Activated CD8-positive, alpha-beta T cell treated with anti-CD3 and anti-CD28 coated beads, Interleukin-2, amount 10 ng/mL, durations not matched to agents 7 days and 5 days (primary cell): Measurements from ENCODE around the gene PNPLA7. TPM values are rescaled to one million over a fixed set of nuclear protein-coding genes. Genes with fewer than 3 reads are reported as not detected.

ENCODE experiments used
- ATAC-seq: fragments of 150-1000 bp; cut with Tn5 transposase; one replicate; pipeline ENCODE4 v1.10.0; 2021; ENCODE audit warnings: moderate library complexity
- CTCF ChIA-PET: fragments of 350-600 bp; sonication (Branson Sonifier 250); formaldehyde crosslinking; loops from one replicate; lab custom pipeline; 2021; ENCODE audit warnings: antibody characterized with exemption; lab: Charles Lee
- POLR2A ChIA-PET: fragments of 350-600 bp; sonication (Branson Sonifier 250); formaldehyde crosslinking; loops from one replicate; lab custom pipeline; 2021; ENCODE audit warnings: antibody characterized with exemption; lab: Charles Lee
- DNase-seq: peaks from one replicate; pipeline ENCODE4 v3.0.0-alpha.2; 2020
- H3K27ac Mint-ChIP-seq: one replicate; pipeline ENCODE4 v1.8.0; 2021; ENCODE audit warnings: mild to moderate bottlenecking, mixed read lengths
- H3K27me3 Mint-ChIP-seq: one replicate; pipeline ENCODE4 v1.8.0; 2021; ENCODE audit warnings: low read depth, mixed read lengths
- H3K36me3 Mint-ChIP-seq: one replicate; pipeline ENCODE4 v1.8.0; 2021; ENCODE audit warnings: low read depth, mixed read lengths
- H3K4me1 Mint-ChIP-seq: one replicate; pipeline ENCODE4 v1.8.0; 2021; ENCODE audit warnings: low read depth, mixed read lengths
- H3K4me3 Mint-ChIP-seq: one replicate; pipeline ENCODE4 v1.8.0; 2021; ENCODE audit warnings: mild to moderate bottlenecking, mixed read lengths
- H3K9me3 Mint-ChIP-seq: one replicate; pipeline ENCODE4 v1.8.0; 2022; ENCODE audit warnings: mixed read lengths; ENCODE audit not compliant: insufficient read depth
- total RNA-seq, 2 experiments: library from RNA; stranded (reverse); gene quantifications; one replicate each; pipeline ENCODE4 v1.2.3, GENCODE V29; 2021

Gene PNPLA7
- total RNA-seq, 2 experiments from 2014 or later, result 3.4 to 3.7 TPM

GRCh38 chr9:137509198-137509597 is 41.0 kb downstream of the PNPLA7 start:
- Mint-ChIP-seq H3K36me3 (no peaks in the 10 kb centered on the region), H3K4me1 (peaks cover 4% of the 10 kb centered on the region), H3K27me3 (no peaks in the 10 kb centered on the region), H3K4me3 (no peak overlapping the region), H3K27ac (no peak overlapping the region), H3K9me3 (no peaks in the 10 kb centered on the region)
- POLR2A ChIA-PET, result no interaction called here
- no peak for ATAC-seq
- CTCF ChIA-PET, result interaction anchor here (0.9 to 1.0 kb wide), 3 partner anchors 14 to 32 kb away, joined by 3 read pairs; no protein-coding TSS in a partner anchor
- no peak for DNase-seq

GRCh38 chr9:137506702-137507171 is 43.5 kb downstream of the PNPLA7 start:
- Mint-ChIP-seq H3K4me3 (no peak overlapping the region), H3K4me1 (peaks cover 4% of the 10 kb centered on the region), H3K9me3 (peaks cover 5% of the 10 kb centered on the region), H3K27ac (no peak overlapping the region), H3K36me3 (peaks cover 5% of the 10 kb centered on the region), H3K27me3 (no peaks in the 10 kb centered on the region)
- DNase-seq (no peak), ATAC-seq (no peak)
- ChIA-PET POLR2A (no interaction called here), CTCF (no interaction called here)

- ChIA-PET POLR2A (no interaction called here), CTCF (no interaction called here)
- no peak overlapping the region for H3K4me3 Mint-ChIP-seq
- ATAC-seq (no peak), DNase-seq (no peak)
- peaks cover 4% of the 10 kb centered on the region for H3K4me1 Mint-ChIP-seq
- H3K27me3 Mint-ChIP-seq, result no peaks in the 10 kb centered on the region
- H3K36me3 Mint-ChIP-seq, result peaks cover 8% of the 10 kb centered on the region
- H3K27ac Mint-ChIP-seq, result no peak overlapping the region
- peaks cover 5% of the 10 kb centered on the region for H3K9me3 Mint-ChIP-seq
Measured at GRCh38 chr9:137506274-137506673, 43.9 kb downstream of the PNPLA7 start.

- H3K27ac Mint-ChIP-seq, result no peak overlapping the region
- DNase-seq, result no peak
- peaks cover 4% of the 10 kb centered on the region for H3K4me1 Mint-ChIP-seq
- H3K9me3 Mint-ChIP-seq, result peaks cover 5% of the 10 kb centered on the region
- H3K4me3 Mint-ChIP-seq, result no peak overlapping the region
- no peaks in the 10 kb centered on the region for H3K27me3 Mint-ChIP-seq
- H3K36me3 Mint-ChIP-seq, result peaks cover 8% of the 10 kb centered on the region
- no peak for ATAC-seq
- POLR2A ChIA-PET, result no interaction called here
- CTCF ChIA-PET, result interaction anchor here (1.0 kb wide), 1 partner anchor 22 kb away, joined by 3 read pairs; no protein-coding TSS in a partner anchor
Measured at GRCh38 chr9:137505421-137506140, 44.6 kb downstream of the PNPLA7 start.

GRCh38 chr9:137504432-137504777 is 45.8 kb downstream of the PNPLA7 start:
- H3K4me1 Mint-ChIP-seq, result peaks cover 4% of the 10 kb centered on the region
- no peak overlapping the region for H3K4me3 Mint-ChIP-seq
- H3K9me3 Mint-ChIP-seq, result peaks cover 5% of the 10 kb centered on the region
- ATAC-seq (peak; percentile 30), DNase-seq (no peak)
- CTCF ChIA-PET, result no interaction called here
- no peak overlapping the region for H3K27ac Mint-ChIP-seq
- POLR2A ChIA-PET, result no interaction called here
- peaks cover 8% of the 10 kb centered on the region for H3K36me3 Mint-ChIP-seq
- H3K27me3 Mint-ChIP-seq, result no peaks in the 10 kb centered on the region

GRCh38 chr9:137502008-137502911 is 47.9 kb downstream of the PNPLA7 start:
- peaks cover 5% of the 10 kb centered on the region for H3K9me3 Mint-ChIP-seq
- no peak for DNase-seq
- H3K4me3 Mint-ChIP-seq, result peak overlapping the region; percentile 48
- peaks cover 4% of the 10 kb centered on the region for H3K4me1 Mint-ChIP-seq
- H3K27me3 Mint-ChIP-seq, result no peaks in the 10 kb centered on the region
- H3K36me3 Mint-ChIP-seq, result peaks cover 8% of the 10 kb centered on the region
- no peak for ATAC-seq
- CTCF ChIA-PET, result no interaction called here
- POLR2A ChIA-PET, result no interaction called here
- H3K27ac Mint-ChIP-seq, result peak overlapping the region; percentile 57

GRCh38 chr9:137501457-137501856 is 48.7 kb downstream of the PNPLA7 start:
- CTCF ChIA-PET, result no interaction called here
- Mint-ChIP-seq H3K9me3 (peaks cover 5% of the 10 kb centered on the region), H3K36me3 (peaks cover 8% of the 10 kb centered on the region), H3K27ac (peak overlapping the region; percentile 27), H3K4me1 (peaks cover 4% of the 10 kb centered on the region), H3K27me3 (no peaks in the 10 kb centered on the region), H3K4me3 (no peak overlapping the region)
- ATAC-seq (no peak), DNase-seq (no peak)
- POLR2A ChIA-PET, result no interaction called here

GRCh38 chr9:137500666-137501397 is 49.4 kb downstream of the PNPLA7 start:
- ChIA-PET CTCF (no interaction called here), POLR2A (no interaction called here)
- H3K4me3 Mint-ChIP-seq, result no peak overlapping the region
- no peak overlapping the region for H3K27ac Mint-ChIP-seq
- H3K36me3 Mint-ChIP-seq, result peaks cover 8% of the 10 kb centered on the region
- peaks cover 4% of the 10 kb centered on the region for H3K4me1 Mint-ChIP-seq
- H3K27me3 Mint-ChIP-seq, result no peaks in the 10 kb centered on the region
- no peak for DNase-seq
- no peak for ATAC-seq
- peaks cover 5% of the 10 kb centered on the region for H3K9me3 Mint-ChIP-seq

GRCh38 chr9:137499858-137500661 is 50.1 kb downstream of the PNPLA7 start:
- H3K9me3 Mint-ChIP-seq, result peaks cover 5% of the 10 kb centered on the region
- ChIA-PET CTCF (no interaction called here), POLR2A (no interaction called here)

GRCh38 chr9:137499416-137499815 is 50.8 kb downstream of the PNPLA7 start:
- H3K4me3 Mint-ChIP-seq, result no peak overlapping the region
- ChIA-PET POLR2A (no interaction called here), CTCF (no interaction called here)
- H3K27me3 Mint-ChIP-seq, result no peaks in the 10 kb centered on the region
- peaks cover 5% of the 10 kb centered on the region for H3K9me3 Mint-ChIP-seq
- H3K36me3 Mint-ChIP-seq, result peaks cover 8% of the 10 kb centered on the region
- no peak for ATAC-seq
- H3K4me1 Mint-ChIP-seq, result peaks cover 4% of the 10 kb centered on the region
- no peak for DNase-seq
- no peak overlapping the region for H3K27ac Mint-ChIP-seq

More at GRCh38 chr9:137499858-137500661, 50.1 kb downstream of the PNPLA7 start:
- DNase-seq, result no peak
- H3K27ac Mint-ChIP-seq, result no peak overlapping the region
- H3K4me1 Mint-ChIP-seq, result peaks cover 4% of the 10 kb centered on the region
- H3K4me3 Mint-ChIP-seq, result no peak overlapping the region
- no peaks in the 10 kb centered on the region for H3K27me3 Mint-ChIP-seq
- ATAC-seq, result no peak
- H3K36me3 Mint-ChIP-seq, result peaks cover 8% of the 10 kb centered on the region

- Mint-ChIP-seq H3K27ac (peak overlapping the region; percentile 8), H3K4me1 (peaks cover 9% of the 10 kb centered on the region), H3K9me3 (peaks cover 5% of the 10 kb centered on the region), H3K27me3 (no peaks in the 10 kb centered on the region), H3K4me3 (no peak overlapping the region), H3K36me3 (peaks cover 8% of the 10 kb centered on the region)
- ATAC-seq (no peak), DNase-seq (no peak)
- ChIA-PET POLR2A (no interaction called here), CTCF (no interaction called here)
Measured at GRCh38 chr9:137498720-137499150, 51.5 kb downstream of the PNPLA7 start.
